Measurements from ENCODE around the gene CHRM2. TPM values are rescaled to one million over a fixed set of nuclear protein-coding genes. Genes with fewer than 3 reads are reported as not detected.
A peak's percentile ranks its signal among the peaks of the same experiment; 100 is the strongest.

The CHRM2 gene
- total and polyA plus RNA-seq, 4 donors = 0.61 to 0.83 (median 0.70) TPM

- Histone ChIP-seq H3K4me3 (no peak overlapping the region), H3K36me3 (ENCODE audit: control insufficient read depth in 4 of 4, insufficient read depth in 4 of 4, low read length in 4 of 4) (no peaks in the 10 kb centered on the region), H3K9ac (ENCODE audit: insufficient read depth in 1 of 2, low read length in 2 of 2) (no peak overlapping the region), H3K9me3 (ENCODE audit: control insufficient read depth in 4 of 4, insufficient read depth in 3 of 4, low read length in 3 of 4) (no peaks in the 10 kb centered on the region), H3K27ac (ENCODE audit: low read depth in 1 of 2, low read length in 1 of 2) (no peak overlapping the region), H3K4me1 (ENCODE audit: control insufficient read depth in 5 of 5, insufficient read depth in 5 of 5, low read length in 5 of 5) (no peaks in the 10 kb centered on the region), H3K27me3 (ENCODE audit: control insufficient read depth in 3 of 3, insufficient read depth in 3 of 3, low read length in 2 of 3) (no peaks in the 10 kb centered on the region)
- no peak for ATAC-seq (ENCODE audit: insufficient read depth, low FRiP score)
- DNase-seq = no peak
- WGBS, 2 donors = 46 to 66% methylated on average over 3 of the region's 3 CpGs
- no peak for TF ChIP-seq CTCF (IDR thresholded peaks at IDR 0.05; ENCODE audit: control extremely low read depth, extremely low read depth)
Observed at GRCh38 chr7:136912339-136912738, 43.9 kb downstream of the CHRM2 start.

GRCh38 chr7:136914016-136914415 lies 45.6 kb downstream of the CHRM2 start:
- Histone ChIP-seq H3K4me1 (ENCODE audit: control insufficient read depth in 5 of 5, insufficient read depth in 5 of 5, low read length in 5 of 5) (no peaks in the 10 kb centered on the region), H3K9ac (ENCODE audit: insufficient read depth in 1 of 2, low read length in 2 of 2) (no peak overlapping the region), H3K27me3 (ENCODE audit: control insufficient read depth in 3 of 3, insufficient read depth in 3 of 3, low read length in 2 of 3) (no peaks in the 10 kb centered on the region), H3K9me3 (ENCODE audit: control insufficient read depth in 4 of 4, insufficient read depth in 3 of 4, low read length in 3 of 4) (no peaks in the 10 kb centered on the region), H3K4me3 (no peak overlapping the region), H3K27ac (ENCODE audit: low read depth in 1 of 2, low read length in 1 of 2) (no peak overlapping the region), H3K36me3 (ENCODE audit: control insufficient read depth in 4 of 4, insufficient read depth in 4 of 4, low read length in 4 of 4) (no peaks in the 10 kb centered on the region)
- TF ChIP-seq CTCF (IDR thresholded peaks at IDR 0.05; ENCODE audit: control extremely low read depth, extremely low read depth) = no peak
- WGBS, 2 donors = 85 to 87% methylated on average over 3 of the region's 3 CpGs
- ATAC-seq (ENCODE audit: insufficient read depth, low FRiP score) (no peak), DNase-seq (no peak)

- peaks cover 0 to 5% (median 2%) of the 10 kb centered on the region in 5 donors for H3K4me1 ChIP-seq (ENCODE audit: control insufficient read depth in 5 of 5, insufficient read depth in 5 of 5, low read length in 5 of 5)
- TF ChIP-seq CTCF (IDR thresholded peaks at IDR 0.05; ENCODE audit: control extremely low read depth, extremely low read depth) = no peak
- 68 to 82% methylated on average over 2 of the region's 2 CpGs for WGBS, 2 donors
- H3K27me3 ChIP-seq (ENCODE audit: control insufficient read depth in 3 of 3, insufficient read depth in 3 of 3, low read length in 2 of 3) = no peaks in the 10 kb centered on the region
- H3K4me3 ChIP-seq = no peak overlapping the region
- ATAC-seq (ENCODE audit: insufficient read depth, low FRiP score) (no peak), DNase-seq (no peak)
- no peaks in the 10 kb centered on the region for H3K9me3 ChIP-seq (ENCODE audit: control insufficient read depth in 4 of 4, insufficient read depth in 3 of 4, low read length in 3 of 4)
- no peak overlapping the region for H3K9ac ChIP-seq (ENCODE audit: insufficient read depth in 1 of 2, low read length in 2 of 2)
- H3K27ac ChIP-seq (ENCODE audit: low read depth in 1 of 2, low read length in 1 of 2) = no peak overlapping the region
- H3K36me3 ChIP-seq (ENCODE audit: control insufficient read depth in 4 of 4, insufficient read depth in 4 of 4, low read length in 4 of 4) = no peaks in the 10 kb centered on the region
Observed at GRCh38 chr7:136919820-136920219, 51.4 kb downstream of the CHRM2 start.

GRCh38 chr7:136923111-136923667 lies 54.7 kb downstream of the CHRM2 start:
- ATAC-seq (ENCODE audit: insufficient read depth, low FRiP score) = no peak
- 53 to 69% methylated on average over 3 of the region's 3 CpGs for WGBS, 2 donors

More at GRCh38 chr7:136923111-136923667, 54.7 kb downstream of the CHRM2 start:
- no peak for DNase-seq
- Histone ChIP-seq H3K36me3 (ENCODE audit: control insufficient read depth in 4 of 4, insufficient read depth in 4 of 4, low read length in 4 of 4) (no peaks in the 10 kb centered on the region), H3K27me3 (ENCODE audit: control insufficient read depth in 3 of 3, insufficient read depth in 3 of 3, low read length in 2 of 3) (no peaks in the 10 kb centered on the region), H3K9ac (ENCODE audit: insufficient read depth in 1 of 2, low read length in 2 of 2) (no peak overlapping the region), H3K9me3 (ENCODE audit: control insufficient read depth in 4 of 4, insufficient read depth in 3 of 4, low read length in 3 of 4) (no peaks in the 10 kb centered on the region), H3K4me3 (no peak overlapping the region), H3K27ac (ENCODE audit: low read depth in 1 of 2, low read length in 1 of 2) (peak overlapping the region in 1 of 2 donors; percentile 33), H3K4me1 (ENCODE audit: control insufficient read depth in 5 of 5, insufficient read depth in 5 of 5, low read length in 5 of 5) (peaks cover 0 to 6% (median 2%) of the 10 kb centered on the region in 5 donors)
- TF ChIP-seq CTCF (IDR thresholded peaks at IDR 0.05; ENCODE audit: control extremely low read depth, extremely low read depth) = no peak
